ENCODE results near the gene C16orf74. TPM values are rescaled to one million over a fixed set of nuclear protein-coding genes. Genes with fewer than 3 reads are reported as not detected.
A peak's percentile ranks its signal among the peaks of the same experiment; 100 is the strongest.

The C16orf74 gene
- total RNA-seq, 6 experiments from 2014 or later = 0.31 to 0.98 (median 0.70) TPM; not detected in 2

DNA sequence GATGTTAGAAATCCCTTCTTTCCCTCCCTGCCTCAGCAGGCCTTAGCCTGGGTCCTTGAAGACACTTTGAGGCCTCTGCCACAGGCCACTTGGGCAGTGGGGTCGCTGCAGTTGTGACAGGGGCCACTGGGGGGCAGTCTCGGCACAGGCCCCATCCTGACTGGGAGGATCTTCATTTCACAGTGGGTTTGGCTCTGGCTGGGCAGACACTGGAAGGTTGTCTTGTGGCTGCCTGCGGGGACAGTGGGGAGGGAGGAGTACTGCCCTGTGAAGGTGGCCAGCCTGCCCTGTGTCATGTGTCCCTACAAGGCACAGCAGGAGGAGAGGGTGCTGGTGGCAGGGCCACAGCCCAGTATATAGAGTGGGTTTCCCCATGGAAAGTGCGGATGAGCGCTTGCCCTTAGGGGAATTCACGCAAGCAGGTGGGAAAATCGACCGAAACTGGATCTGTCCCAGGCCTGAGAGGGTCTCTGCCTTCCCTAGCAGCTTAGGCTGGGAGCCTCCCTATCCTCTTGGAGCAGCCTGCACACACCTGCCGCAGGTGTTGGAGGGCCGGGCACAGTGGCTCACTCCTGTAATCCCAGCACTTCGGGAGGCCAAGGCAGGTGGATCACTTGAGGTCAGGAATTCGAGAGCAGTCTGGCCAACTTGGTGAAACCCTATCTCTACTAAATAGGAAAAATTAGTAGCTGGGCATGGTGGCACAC, 90.9 kb downstream of the C16orf74 start:
- 88% methylated on average over 5 of the region's 12 CpGs for WGBS (ENCODE audit: insufficient coverage, low coverage, low lambda C conversion rate, missing lambda C conversion rate)
- intact Hi-C loops (cut with DNase I) = loop anchor here (5.0 to 10.0 kb wide), 2 partner anchors 55 to 57 kb away; no protein-coding TSS in a partner anchor
- DNase-seq = peak; percentile 54 to 67 (median 65)
- TF ChIP-seq, protein P1, sequence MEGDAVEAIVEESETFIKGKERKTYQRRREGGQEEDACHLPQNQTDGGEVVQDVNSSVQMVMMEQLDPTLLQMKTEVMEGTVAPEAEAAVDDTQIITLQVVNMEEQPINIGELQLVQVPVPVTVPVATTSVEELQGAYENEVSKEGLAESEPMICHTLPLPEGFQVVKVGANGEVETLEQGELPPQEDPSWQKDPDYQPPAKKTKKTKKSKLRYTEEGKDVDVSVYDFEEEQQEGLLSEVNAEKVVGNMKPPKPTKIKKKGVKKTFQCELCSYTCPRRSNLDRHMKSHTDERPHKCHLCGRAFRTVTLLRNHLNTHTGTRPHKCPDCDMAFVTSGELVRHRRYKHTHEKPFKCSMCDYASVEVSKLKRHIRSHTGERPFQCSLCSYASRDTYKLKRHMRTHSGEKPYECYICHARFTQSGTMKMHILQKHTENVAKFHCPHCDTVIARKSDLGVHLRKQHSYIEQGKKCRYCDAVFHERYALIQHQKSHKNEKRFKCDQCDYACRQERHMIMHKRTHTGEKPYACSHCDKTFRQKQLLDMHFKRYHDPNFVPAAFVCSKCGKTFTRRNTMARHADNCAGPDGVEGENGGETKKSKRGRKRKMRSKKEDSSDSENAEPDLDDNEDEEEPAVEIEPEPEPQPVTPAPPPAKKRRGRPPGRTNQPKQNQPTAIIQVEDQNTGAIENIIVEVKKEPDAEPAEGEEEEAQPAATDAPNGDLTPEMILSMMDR (IDR thresholded peaks at IDR 0.05) = peak; percentile 74 to 93 (median 88)
- TF ChIP-seq POLR2A (IDR thresholded peaks at IDR 0.05) = no peak
- no peaks in the 10 kb centered on the region for H3K27me3 ChIP-seq
- no peak overlapping the region for H3K4me3 ChIP-seq
- ATAC-seq = peak; percentile 73 to 84 (median 75)
- H3K36me3 ChIP-seq = peaks cover 7 to 91% (median 43%) of the 10 kb centered on the region in 4 donors
- no peaks in the 10 kb centered on the region for H3K9me3 ChIP-seq
- H3K4me1 ChIP-seq = no peaks in the 10 kb centered on the region
- H3K27ac ChIP-seq = no peak overlapping the region

DNA sequence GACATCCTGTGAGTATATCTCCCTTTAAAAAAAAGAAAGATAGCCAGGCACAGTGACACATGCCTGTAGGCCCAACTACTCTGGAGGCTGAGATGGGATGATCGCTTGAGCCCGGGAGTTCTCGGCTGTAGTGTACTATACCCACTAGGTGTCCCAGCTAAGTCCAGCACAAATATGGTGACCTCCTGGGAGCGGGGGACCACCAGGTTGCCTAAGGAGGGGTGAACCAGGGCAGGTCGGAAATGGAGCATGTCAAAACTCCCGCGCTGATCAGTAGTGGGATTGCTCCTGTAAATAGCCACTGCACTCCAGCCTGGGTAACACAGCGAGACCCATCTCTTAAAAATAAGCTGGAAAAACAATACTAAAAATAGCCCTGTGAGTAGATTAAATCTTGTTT, 91.6 kb downstream of the C16orf74 start:
- no peak for ATAC-seq
- H3K9me3 ChIP-seq = no peaks in the 10 kb centered on the region
- no peak overlapping the region for H3K4me3 ChIP-seq
- TF ChIP-seq, protein P1 (IDR thresholded peaks at IDR 0.05) = no peak
- TF ChIP-seq POLR2A (IDR thresholded peaks at IDR 0.05) = no peak
- 81% methylated on average over 4 of the region's 8 CpGs for WGBS (ENCODE audit: insufficient coverage, low coverage, low lambda C conversion rate, missing lambda C conversion rate)
- no peaks in the 10 kb centered on the region for H3K4me1 ChIP-seq
- H3K27me3 ChIP-seq = no peaks in the 10 kb centered on the region
- no peak overlapping the region for H3K27ac ChIP-seq
- intact Hi-C loops (cut with DNase I) = loop anchor here in 1 of 2 donors (10.0 kb wide), 1 partner anchor 55 kb away; no protein-coding TSS in a partner anchor
- peak in 1 of 3 donors; percentile 39 for DNase-seq
- peaks cover 7 to 91% (median 40%) of the 10 kb centered on the region in 4 donors for H3K36me3 ChIP-seq

DNA sequence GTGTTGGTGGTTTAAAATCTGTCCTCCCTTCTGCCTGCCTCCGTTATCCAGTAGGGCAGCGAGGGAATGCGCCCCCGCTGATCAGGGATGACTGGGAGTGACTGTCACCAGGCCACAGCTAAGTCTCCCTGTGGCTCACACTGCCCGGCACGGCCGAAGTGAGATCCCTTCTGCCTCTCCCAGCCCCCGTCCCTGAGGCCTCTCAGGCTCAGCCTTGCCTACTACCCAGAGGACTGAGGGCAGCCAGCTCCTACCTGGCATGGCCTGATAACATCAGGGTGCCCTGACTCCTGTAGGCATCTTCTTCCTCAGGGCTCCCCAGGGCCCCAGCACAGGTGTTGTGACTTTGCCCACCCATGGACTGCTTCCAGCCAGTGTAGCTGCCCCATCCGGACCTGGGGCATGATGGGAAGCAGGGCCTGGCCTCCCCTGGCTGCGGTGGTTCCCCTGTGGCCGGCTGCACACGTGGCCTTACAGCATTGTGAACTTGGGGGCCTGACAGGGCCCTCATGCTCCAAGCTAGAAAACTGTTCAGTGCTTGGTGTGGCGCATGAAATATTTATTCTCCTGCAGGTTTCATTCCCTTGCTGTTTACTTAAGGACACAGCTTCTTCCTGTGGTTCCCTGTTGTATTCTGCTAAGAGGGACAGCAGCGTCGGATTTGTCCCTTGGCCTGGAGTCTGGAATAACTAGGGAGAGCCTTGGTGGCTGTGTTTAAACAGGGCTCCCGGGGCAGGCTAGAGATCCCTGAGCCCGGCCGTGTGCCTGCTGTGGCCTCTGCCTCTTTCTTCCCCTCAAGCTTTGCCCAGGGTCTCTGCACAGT, 92.2 kb downstream of the C16orf74 start:
- intact Hi-C loops (cut with DNase I) = loop anchor here in 1 of 2 donors (10.0 kb wide), 1 partner anchor 56 kb away; no protein-coding TSS in a partner anchor
- WGBS (ENCODE audit: insufficient coverage, low coverage, low lambda C conversion rate, missing lambda C conversion rate) = 85% methylated on average over 4 of the region's 18 CpGs
- Histone ChIP-seq H3K27ac (no peak overlapping the region), H3K9me3 (no peaks in the 10 kb centered on the region), H3K4me1 (no peaks in the 10 kb centered on the region), H3K4me3 (no peak overlapping the region), H3K27me3 (no peaks in the 10 kb centered on the region), H3K36me3 (peaks cover 7 to 87% (median 36%) of the 10 kb centered on the region in 4 donors)
- ATAC-seq = no peak
- TF ChIP-seq, protein P1 (IDR thresholded peaks at IDR 0.05) = no peak
- TF ChIP-seq POLR2A (IDR thresholded peaks at IDR 0.05) = no peak
- peak in 2 of 3 donors; percentile 8 to 51 for DNase-seq

DNA sequence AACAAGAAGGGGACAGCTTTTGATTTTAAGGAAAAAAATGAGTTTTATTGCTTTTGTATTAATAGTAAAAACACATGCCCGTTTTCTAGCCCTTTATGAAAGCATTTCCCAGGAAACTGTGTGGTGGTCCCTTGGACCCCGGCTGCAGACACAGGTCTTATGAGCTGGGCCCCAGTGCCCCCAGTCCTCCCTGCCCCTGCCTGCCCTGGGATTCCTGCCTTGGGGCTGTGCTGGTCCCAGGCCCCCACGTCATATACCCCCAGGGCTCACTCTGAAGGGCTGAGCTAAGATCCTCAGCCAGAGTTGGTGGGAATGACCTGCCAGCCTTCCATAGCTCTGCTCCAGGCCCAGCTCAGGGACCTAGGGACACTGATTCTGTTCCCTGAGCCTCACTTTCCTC, 92.9 kb downstream of the C16orf74 start:
- peak in 1 of 3 donors; percentile 48 for DNase-seq
- Histone ChIP-seq H3K4me3 (no peak overlapping the region), H3K27me3 (no peaks in the 10 kb centered on the region), H3K36me3 (peaks cover 7 to 83% (median 29%) of the 10 kb centered on the region in 4 donors), H3K9me3 (no peaks in the 10 kb centered on the region), H3K4me1 (no peaks in the 10 kb centered on the region), H3K27ac (no peak overlapping the region)
- intact Hi-C loops (cut with DNase I) = loop anchor here in 1 of 2 donors (10.0 kb wide), 1 partner anchor 57 kb away; no protein-coding TSS in a partner anchor
- no peak for ATAC-seq
- TF ChIP-seq POLR2A (IDR thresholded peaks at IDR 0.05) = no peak
- TF ChIP-seq, protein P1 (IDR thresholded peaks at IDR 0.05) = no peak
- 91% methylated on average over 1 of the region's 3 CpGs for WGBS (ENCODE audit: insufficient coverage, low coverage, low lambda C conversion rate, missing lambda C conversion rate)

MicroRNA genes within 50 kb of the gene (microRNA counts, 767-probe panel; counts per million panel counts)
- 237 counts per million for microRNA hsa-miR-1910

Small RNA genes within 50 kb of the gene (microRNA-seq; reads per million reads assigned to microRNA genes)
- 0 reads per million in 2 donors for gene MIR1910

Small RNA genes within 50 kb of the gene (small RNA-seq; reads per million reads assigned to genes)
- gene RN7SL381P (0 reads per million in 2 experiments), gene RNU1-103P (0 reads per million in 2 experiments)

Other genes starting within 250 kb of the C16orf74 start
- gene GSE1, start 137.8 kb downstream of the C16orf74 start, total RNA-seq = 10 to 100 TPM; 30.0 to 48.0 (median 38.8) TPM
- 1 to 10 TPM in 4 of 6 experiments, under 1 TPM in 2; 0.49 to 4.7 (median 1.3) TPM for gene GINS2, start 62.1 kb downstream of the C16orf74 start, total RNA-seq
- gene EMC8, start 48.4 kb upstream of the C16orf74 start, total RNA-seq = 10 to 100 TPM in 5 of 6 experiments, 1 to 10 TPM in 1; 9.2 to 22.4 (median 12.1) TPM
- 100 to 1,000 TPM; 247 to 417 (median 303) TPM for gene COX4I1, start 48.6 kb upstream of the C16orf74 start, total RNA-seq
- gene IRF8, start 148.1 kb upstream of the C16orf74 start, total RNA-seq = 10 to 100 TPM in 5 of 6 experiments, 1 to 10 TPM in 1; 4.8 to 19.6 (median 14.6) TPM